ENCODE measurements around the gene SLC26A1. TPM values are rescaled to one million over a fixed set of nuclear protein-coding genes. Genes with fewer than 3 reads are reported as not detected.

SLC26A1 gene
- total and polyA plus RNA-seq, 2 of the 13 experiments (the other 11 are each of a cell fraction or from before 2014, with no cell fraction given) = 5.4 to 22.9 TPM

GRCh38 chr4:992297-993110 lies 700 bp downstream of the SLC26A1 start (continued):
- TF ChIP-seq JARID2 (CRISPR knock-in tag; IDR thresholded peaks at IDR 0.05; ENCODE audit: insufficient replicate concordance) (no peak), ATF1 (CRISPR knock-in tag; IDR thresholded peaks at IDR 0.05) (no peak), ZNF543 (CRISPR knock-in tag; IDR thresholded peaks at IDR 0.05) (no peak; the same call in 1 of the 2 replicates), GATAD2A (CRISPR knock-in tag; IDR thresholded peaks at IDR 0.05) (peak; percentile 90), ZNF431 (CRISPR knock-in tag; IDR thresholded peaks at IDR 0.05; ENCODE audit: borderline replicate concordance, low read depth) (peak; percentile 88; the same call in 1 of the 2 replicates), KLF6 (CRISPR knock-in tag; IDR thresholded peaks at IDR 0.05) (peak; percentile 88), KAT8 (CRISPR knock-in tag; IDR thresholded peaks at IDR 0.05) (peak; percentile 92), MLLT10 (CRISPR knock-in tag; IDR thresholded peaks at IDR 0.05) (no peak), SETDB1 (CRISPR knock-in tag; IDR thresholded peaks at IDR 0.05; ENCODE audit: borderline replicate concordance) (no peak), ZNF670 (CRISPR knock-in tag; IDR thresholded peaks at IDR 0.05; ENCODE audit: borderline replicate concordance) (peak; percentile 83; the same call in 1 of the 2 replicates), PAWR (CRISPR knock-in tag; IDR thresholded peaks at IDR 0.05; ENCODE audit: borderline replicate concordance) (no peak), GPN1 (CRISPR knock-in tag; IDR thresholded peaks at IDR 0.05; ENCODE audit: borderline replicate concordance) (no peak), ZNF546 (CRISPR knock-in tag; conservative IDR thresholded peaks at IDR 0.05) (peak; percentile 74), ZBTB7A (CRISPR knock-in tag; IDR thresholded peaks at IDR 0.05) (peak; percentile 4; the same call in 1 of the 2 replicates), RAD51 (IDR thresholded peaks at IDR 0.05; ENCODE audit: borderline replicate concordance) (peak; percentile 84), ZSCAN20 (CRISPR knock-in tag; IDR thresholded peaks at IDR 0.05; ENCODE audit: borderline replicate concordance) (no peak), ZSCAN30 (CRISPR knock-in tag; IDR thresholded peaks at IDR 0.05) (no peak), HNRNPK (IDR thresholded peaks at IDR 0.05; ENCODE audit: low read depth, low read length, poor library complexity, severe bottlenecking) (no peak), MIER3 (CRISPR knock-in tag; IDR thresholded peaks at IDR 0.05; ENCODE audit: borderline replicate concordance) (peak; percentile 97), NFATC3 (CRISPR knock-in tag; IDR thresholded peaks at IDR 0.05) (no peak), ARID2 (CRISPR knock-in tag; IDR thresholded peaks at IDR 0.05; ENCODE audit: borderline replicate concordance) (no peak), WIZ (CRISPR knock-in tag; IDR thresholded peaks at IDR 0.05) (0 out of 2 replicates have a peak, but pooled peaks have one; percentile 32), TFDP2 (CRISPR knock-in tag; IDR thresholded peaks at IDR 0.05) (0 out of 2 replicates have a peak, but pooled peaks have one; percentile 37)
- TF ChIP-seq, protein P1, sequence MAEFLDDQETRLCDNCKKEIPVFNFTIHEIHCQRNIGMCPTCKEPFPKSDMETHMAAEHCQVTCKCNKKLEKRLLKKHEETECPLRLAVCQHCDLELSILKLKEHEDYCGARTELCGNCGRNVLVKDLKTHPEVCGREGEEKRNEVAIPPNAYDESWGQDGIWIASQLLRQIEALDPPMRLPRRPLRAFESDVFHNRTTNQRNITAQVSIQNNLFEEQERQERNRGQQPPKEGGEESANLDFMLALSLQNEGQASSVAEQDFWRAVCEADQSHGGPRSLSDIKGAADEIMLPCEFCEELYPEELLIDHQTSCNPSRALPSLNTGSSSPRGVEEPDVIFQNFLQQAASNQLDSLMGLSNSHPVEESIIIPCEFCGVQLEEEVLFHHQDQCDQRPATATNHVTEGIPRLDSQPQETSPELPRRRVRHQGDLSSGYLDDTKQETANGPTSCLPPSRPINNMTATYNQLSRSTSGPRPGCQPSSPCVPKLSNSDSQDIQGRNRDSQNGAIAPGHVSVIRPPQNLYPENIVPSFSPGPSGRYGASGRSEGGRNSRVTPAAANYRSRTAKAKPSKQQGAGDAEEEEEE (CRISPR knock-in tag; IDR thresholded peaks at IDR 0.05; ENCODE audit: borderline replicate concordance) = no peak
- TF ChIP-seq, protein P2, sequence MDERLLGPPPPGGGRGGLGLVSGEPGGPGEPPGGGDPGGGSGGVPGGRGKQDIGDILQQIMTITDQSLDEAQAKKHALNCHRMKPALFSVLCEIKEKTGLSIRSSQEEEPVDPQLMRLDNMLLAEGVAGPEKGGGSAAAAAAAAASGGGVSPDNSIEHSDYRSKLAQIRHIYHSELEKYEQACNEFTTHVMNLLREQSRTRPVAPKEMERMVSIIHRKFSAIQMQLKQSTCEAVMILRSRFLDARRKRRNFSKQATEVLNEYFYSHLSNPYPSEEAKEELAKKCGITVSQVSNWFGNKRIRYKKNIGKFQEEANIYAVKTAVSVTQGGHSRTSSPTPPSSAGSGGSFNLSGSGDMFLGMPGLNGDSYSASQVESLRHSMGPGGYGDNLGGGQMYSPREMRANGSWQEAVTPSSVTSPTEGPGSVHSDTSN (CRISPR knock-in tag; IDR thresholded peaks at IDR 0.05) = no peak
- TF ChIP-seq, protein P3, sequence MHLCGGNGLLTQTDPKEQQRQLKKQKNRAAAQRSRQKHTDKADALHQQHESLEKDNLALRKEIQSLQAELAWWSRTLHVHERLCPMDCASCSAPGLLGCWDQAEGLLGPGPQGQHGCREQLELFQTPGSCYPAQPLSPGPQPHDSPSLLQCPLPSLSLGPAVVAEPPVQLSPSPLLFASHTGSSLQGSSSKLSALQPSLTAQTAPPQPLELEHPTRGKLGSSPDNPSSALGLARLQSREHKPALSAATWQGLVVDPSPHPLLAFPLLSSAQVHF (CRISPR knock-in tag; IDR thresholded peaks at IDR 0.05) = no peak

Data from HepG2 (cell line).